HL-60 (cell line): ENCODE data around the gene CNTNAP2.

ENCODE experiments used
- CTCF ChIP-seq: IDR thresholded peaks from one replicate; pipeline ENCODE4 v1.5.1; 2011; ENCODE audit warnings: low read length, control low read depth, inconsistent platforms; ENCODE audit not compliant: insufficient read depth
- REST ChIP-seq: IDR thresholded peaks from 2 replicates; pipeline ENCODE4 v1.6.1; 2012; ENCODE audit warnings: low read depth; ENCODE audit not compliant: insufficient replicate concordance

- TF ChIP-seq CTCF: no peak
- TF ChIP-seq REST: no peak
Observed at GRCh38 chr7:147997636-147998035, 1881.0 kb downstream of the CNTNAP2 start.
